ENCODE measurements around the gene LHFPL5. TPM values are rescaled to one million over a fixed set of nuclear protein-coding genes. Genes with fewer than 3 reads are reported as not detected.

LHFPL5 gene
- total and polyA plus RNA-seq, 7 donors = 0.10 to 0.34 TPM; not detected in 5

Other genes with a start within 250 kb of the LHFPL5 start
- gene FKBP5, start 116.4 kb upstream of the LHFPL5 start, total RNA-seq = 1,000 to 10,000 TPM in 1 of 4 donors, 100 to 1,000 TPM in 2, 10 to 100 TPM in 1; 56.5 to 1,905 (median 378) TPM
- 100 to 1,000 TPM; 296 to 849 (median 675) TPM for gene FKBP5, start 116.4 kb upstream of the LHFPL5 start, polyA plus RNA-seq
- gene ARMC12, start 68.3 kb upstream of the LHFPL5 start, total RNA-seq = under 1 TPM in 3 of 4 donors, not detected in 1; 0.36 to 0.74 (median 0.58) TPM
- 10 to 100 TPM in 1 of 3 donors, under 1 TPM in 1, not detected in 1; 0.25 to 15.5 TPM for gene ARMC12, start 68.3 kb upstream of the LHFPL5 start, polyA plus RNA-seq
- not detected for gene CLPSL2, start 28.8 kb upstream of the LHFPL5 start, total RNA-seq
- not detected for gene CLPSL2, start 28.8 kb upstream of the LHFPL5 start, polyA plus RNA-seq
- not detected for gene CLPSL1, start 24.3 kb upstream of the LHFPL5 start, total RNA-seq
- gene CLPSL1, start 24.3 kb upstream of the LHFPL5 start, polyA plus RNA-seq = not detected
- 1 to 10 TPM in 1 of 4 donors, under 1 TPM in 1, not detected in 2; 0.53 to 3.5 TPM for gene CLPS, start 8.0 kb upstream of the LHFPL5 start, total RNA-seq
- under 1 TPM in 2 of 3 donors, not detected in 1; 0.38 to 0.96 TPM for gene CLPS, start 8.0 kb upstream of the LHFPL5 start, polyA plus RNA-seq
- gene SRPK1, start 115.7 kb downstream of the LHFPL5 start, total RNA-seq = 10 to 100 TPM; 24.1 to 42.4 (median 31.3) TPM
- gene SRPK1, start 115.7 kb downstream of the LHFPL5 start, polyA plus RNA-seq = 10 to 100 TPM; 12.2 to 46.9 (median 21.3) TPM
- gene SLC26A8, start 219.3 kb downstream of the LHFPL5 start, total RNA-seq = under 1 TPM in 1 of 4 donors, not detected in 3; 0.15 TPM
- under 1 TPM in 1 of 3 donors, not detected in 2; 0.04 TPM for gene SLC26A8, start 219.3 kb downstream of the LHFPL5 start, polyA plus RNA-seq
- gene MAPK14, start 222.5 kb downstream of the LHFPL5 start, total RNA-seq = 10 to 100 TPM; 23.9 to 32.8 (median 31.4) TPM
- 10 to 100 TPM; 11.8 to 42.0 (median 25.3) TPM for gene MAPK14, start 222.5 kb downstream of the LHFPL5 start, polyA plus RNA-seq

All from psoas muscle (tissue), 7 donors.